GM12874 (cell line): ENCODE data around the gene PRRG3.

Experiments used
- TF ChIP-seq, protein P1 (sequence below): IDR thresholded peaks from 2 replicates; pipeline ENCODE4 v1.5.1; 2011; ENCODE audit warnings: low read depth, mild to moderate bottlenecking, control low read depth, low read length, moderate library complexity; ENCODE audit not compliant: insufficient read depth

Gene PRRG3

DNA sequence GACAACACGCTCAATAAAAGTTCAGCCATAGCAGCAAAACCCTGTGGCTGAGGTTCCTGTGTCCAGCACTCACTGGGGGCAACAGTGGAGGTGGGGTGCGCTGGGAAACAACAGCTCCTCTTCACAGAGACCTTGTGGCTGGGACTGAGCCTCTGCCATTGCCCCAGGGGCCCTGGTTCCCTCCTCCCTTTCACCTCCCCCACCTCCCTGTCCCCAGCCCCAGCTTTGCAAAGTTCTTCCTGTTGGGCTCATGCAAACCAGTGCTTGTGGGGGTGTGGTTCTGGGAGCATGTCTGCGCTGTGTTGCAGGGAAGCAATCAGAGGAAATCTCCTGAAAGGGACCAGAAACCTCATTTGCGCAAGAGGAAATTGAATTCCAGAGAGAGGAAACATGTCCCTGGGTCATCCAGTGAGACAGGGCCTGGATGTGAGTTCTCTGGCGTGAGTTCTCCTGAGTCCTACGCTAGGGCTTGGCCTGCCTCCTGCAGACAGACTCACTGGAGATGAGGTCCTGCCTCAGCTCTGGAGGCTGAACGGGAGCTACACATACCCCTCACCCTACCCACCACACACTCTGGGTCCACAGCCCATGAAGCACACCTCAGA is 28.0 kb downstream of the PRRG3 start:
- TF ChIP-seq, protein P1, sequence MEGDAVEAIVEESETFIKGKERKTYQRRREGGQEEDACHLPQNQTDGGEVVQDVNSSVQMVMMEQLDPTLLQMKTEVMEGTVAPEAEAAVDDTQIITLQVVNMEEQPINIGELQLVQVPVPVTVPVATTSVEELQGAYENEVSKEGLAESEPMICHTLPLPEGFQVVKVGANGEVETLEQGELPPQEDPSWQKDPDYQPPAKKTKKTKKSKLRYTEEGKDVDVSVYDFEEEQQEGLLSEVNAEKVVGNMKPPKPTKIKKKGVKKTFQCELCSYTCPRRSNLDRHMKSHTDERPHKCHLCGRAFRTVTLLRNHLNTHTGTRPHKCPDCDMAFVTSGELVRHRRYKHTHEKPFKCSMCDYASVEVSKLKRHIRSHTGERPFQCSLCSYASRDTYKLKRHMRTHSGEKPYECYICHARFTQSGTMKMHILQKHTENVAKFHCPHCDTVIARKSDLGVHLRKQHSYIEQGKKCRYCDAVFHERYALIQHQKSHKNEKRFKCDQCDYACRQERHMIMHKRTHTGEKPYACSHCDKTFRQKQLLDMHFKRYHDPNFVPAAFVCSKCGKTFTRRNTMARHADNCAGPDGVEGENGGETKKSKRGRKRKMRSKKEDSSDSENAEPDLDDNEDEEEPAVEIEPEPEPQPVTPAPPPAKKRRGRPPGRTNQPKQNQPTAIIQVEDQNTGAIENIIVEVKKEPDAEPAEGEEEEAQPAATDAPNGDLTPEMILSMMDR = no peak

DNA sequence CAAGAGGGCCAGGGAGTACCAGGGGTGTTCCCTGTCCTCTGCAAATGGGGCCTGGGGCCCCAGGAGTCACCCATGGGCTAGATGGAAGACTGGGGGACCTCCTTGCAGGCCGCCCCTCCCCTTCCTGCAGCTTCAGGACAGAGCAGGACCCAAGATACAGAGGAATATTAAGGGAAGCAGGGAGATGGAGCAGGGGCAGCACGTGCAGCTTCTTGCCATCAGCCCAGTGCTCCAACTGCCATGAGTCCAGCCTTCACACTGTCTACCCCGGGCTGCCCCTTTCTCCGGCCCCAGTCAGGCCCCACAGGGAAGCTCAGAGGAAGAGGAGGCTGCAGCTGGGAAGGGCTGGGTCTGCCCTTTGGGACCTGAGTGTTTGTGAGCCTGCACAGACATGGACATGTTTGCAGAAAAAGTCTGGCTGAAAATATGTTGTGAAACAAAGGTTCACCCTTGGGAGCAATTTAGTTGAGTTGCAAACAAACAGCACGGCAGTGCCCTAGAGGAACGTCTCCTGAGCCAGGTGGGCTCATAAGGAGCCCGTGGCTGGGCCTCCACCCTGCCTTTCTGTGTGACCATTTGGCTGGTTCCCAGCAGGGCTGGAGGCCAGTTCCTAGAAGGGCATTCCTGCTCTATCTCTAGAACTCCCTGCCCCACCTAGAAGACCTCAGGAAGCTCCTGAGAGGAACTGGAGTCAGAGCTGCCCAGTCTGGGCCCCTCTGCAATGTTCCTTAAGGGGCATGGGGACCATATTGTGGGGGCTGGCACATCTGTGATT is 29.5 kb downstream of the PRRG3 start:
- TF ChIP-seq, protein P1 = no peak

DNA sequence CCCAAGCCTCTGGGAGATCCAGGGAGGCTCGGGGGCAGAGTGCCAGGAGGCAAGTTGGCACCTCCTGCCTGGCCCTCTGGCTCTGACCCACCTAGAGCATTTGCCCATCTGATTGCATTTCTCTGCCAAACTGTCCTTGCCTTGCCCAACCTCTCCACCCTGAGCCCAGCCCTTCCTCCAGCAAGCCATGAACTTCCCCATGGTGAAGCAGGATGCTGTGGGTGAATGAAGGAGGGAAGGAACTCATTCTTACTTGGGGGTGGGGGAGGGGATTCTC is 30.0 kb downstream of the PRRG3 start:
- TF ChIP-seq, protein P1 = no peak

DNA sequence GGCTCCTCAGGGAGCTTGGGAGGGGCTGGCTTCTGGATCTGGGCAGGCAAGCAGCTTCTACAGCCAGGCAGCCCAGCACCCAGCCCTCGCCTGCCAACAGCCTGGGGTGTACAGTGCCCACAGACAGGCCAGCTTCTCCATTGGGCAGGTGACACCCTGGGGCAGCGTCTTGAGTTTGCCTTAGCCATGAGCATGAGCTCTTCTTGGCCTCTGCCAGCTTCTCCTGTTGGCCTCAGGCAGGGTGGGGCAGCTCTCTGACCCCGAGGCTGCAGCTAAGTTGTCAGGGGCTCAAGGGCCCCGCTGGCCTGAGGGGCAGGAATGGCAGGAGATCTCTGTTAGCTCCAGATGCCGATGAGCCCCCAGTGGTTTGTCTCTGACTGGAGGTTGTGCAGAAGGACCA is 31.5 kb downstream of the PRRG3 start:
- TF ChIP-seq, protein P1 = no peak

DNA sequence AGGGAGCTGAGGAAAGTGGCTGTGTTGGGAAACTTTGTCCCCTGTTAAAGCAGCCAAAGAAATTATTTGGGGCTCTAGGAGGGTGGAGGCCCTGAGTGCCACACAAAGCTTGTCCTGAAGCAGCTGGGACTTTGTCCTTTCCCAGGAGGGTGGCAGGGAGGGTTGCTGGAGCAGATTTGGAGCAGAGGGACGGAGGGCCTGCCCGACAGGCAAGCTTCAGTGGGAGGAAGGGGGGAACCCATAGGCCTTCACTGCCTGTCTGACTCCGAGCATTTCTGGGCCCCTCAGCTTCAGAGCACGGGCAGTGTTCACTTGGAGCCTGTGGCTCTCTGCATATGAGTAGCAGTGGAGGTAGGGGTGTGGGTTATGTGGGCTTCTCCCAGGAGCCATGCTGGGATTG is 32.1 kb downstream of the PRRG3 start:
- TF ChIP-seq, protein P1 = no peak

DNA sequence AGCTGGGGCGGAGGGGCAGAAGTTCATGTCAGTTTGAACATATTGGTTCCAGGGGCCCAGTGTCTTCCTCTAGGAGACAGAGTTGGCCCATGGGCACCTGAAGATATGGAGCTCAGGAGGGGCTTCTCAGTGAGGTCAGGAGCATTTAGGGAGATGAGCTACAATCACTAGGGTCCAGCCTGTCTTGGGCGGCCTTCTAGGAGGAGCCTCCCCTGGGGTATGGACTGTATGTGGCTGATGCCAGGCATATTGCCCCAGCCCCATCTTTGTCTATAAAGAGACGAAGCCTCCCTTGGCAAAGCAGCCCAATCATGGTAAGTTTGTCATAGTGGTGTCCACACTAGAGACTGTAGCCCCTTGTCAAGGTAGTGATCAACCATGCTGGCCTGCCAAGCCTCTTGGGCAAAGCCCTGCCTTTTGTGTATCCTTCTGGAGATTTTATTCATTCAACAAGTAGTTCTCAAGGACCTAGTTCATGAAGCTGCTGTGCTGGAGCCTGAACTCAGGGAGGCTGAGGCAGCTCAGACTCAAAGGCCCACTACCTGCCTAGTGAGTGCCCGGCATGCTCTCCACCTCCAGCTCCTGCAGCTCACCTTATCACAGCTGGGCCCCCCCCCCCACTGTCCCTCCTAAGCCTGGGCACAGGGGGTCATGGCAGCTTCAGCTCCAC is 33.9 kb downstream of the PRRG3 start:
- TF ChIP-seq, protein P1 = no peak

DNA sequence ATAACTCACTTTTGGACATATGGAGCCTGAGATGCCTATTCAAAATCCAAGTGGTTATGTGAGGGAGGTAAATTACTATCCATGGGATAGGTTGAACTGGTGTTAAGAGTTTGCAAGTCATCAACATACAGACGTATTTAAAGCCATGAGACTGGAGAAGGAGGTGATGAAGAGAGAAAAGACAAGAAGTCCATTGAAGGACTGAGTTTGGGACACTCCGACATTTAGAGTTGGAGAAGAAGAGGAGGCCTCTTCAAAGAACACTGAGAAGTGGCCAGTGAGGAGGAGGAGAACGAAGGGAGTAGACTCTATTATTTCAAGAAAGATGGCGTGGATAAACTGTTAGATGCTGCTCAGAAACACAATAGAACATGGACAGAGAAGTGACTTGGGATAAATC is 39.2 kb downstream of the PRRG3 start, which contains the start of gene CNGA2:
Gene CNGA2, plus strand, starts transcription at position 301 of the 400 bp plus-strand sequence. CDS start 3,738 bp downstream, outside the sequence.
- TF ChIP-seq, protein P1 = no peak
